Astrocyte (in vitro differentiated cells and primary cell): ENCODE measurements around the gene IPCEF1. TPM values are rescaled to one million over a fixed set of nuclear protein-coding genes. Genes with fewer than 3 reads are reported as not detected.

Experiments
- DNase-seq: peaks from one replicate; pipeline ENCODE4 v3.0.0-alpha.2; 2010; ENCODE audit warnings: low read depth
- FAIRE-seq: peaks from 2 replicates; lab custom pipeline; 2011; peaks lifted over from hg19 to GRCh38; lab: Jason Lieb, UNC
- H2AFZ ChIP-seq: 2 replicates; pipeline ENCODE4 v1.6.0; 2012; ENCODE audit warnings: low read depth, low read length, inconsistent platforms
- H3K27ac ChIP-seq: 2 replicates; pipeline ENCODE4 v1.5.1; 2011; ENCODE audit warnings: low read depth, low read length, inconsistent platforms
- H3K27me3 ChIP-seq: 2 replicates; pipeline ENCODE4 v1.6.0; 2011; ENCODE audit warnings: low read length, inconsistent platforms; ENCODE audit not compliant: insufficient read depth
- H3K36me3 ChIP-seq: 2 replicates; pipeline ENCODE4 v1.5.1; 2011; ENCODE audit warnings: low read length, inconsistent platforms; ENCODE audit not compliant: insufficient read depth
- H3K4me1 ChIP-seq: 2 replicates; pipeline ENCODE4 v1.5.1; 2011; ENCODE audit warnings: low read length, inconsistent platforms; ENCODE audit not compliant: insufficient read depth
- H3K4me2 ChIP-seq: 2 replicates; pipeline ENCODE4 v1.6.0; 2012; ENCODE audit warnings: low read length, inconsistent platforms
- H3K4me3 ChIP-seq: 2 replicates; pipeline ENCODE4 v1.5.1; 2011; ENCODE audit warnings: low read depth, mild to moderate bottlenecking, low read length, inconsistent platforms; ENCODE audit not compliant: insufficient read depth
- H3K79me2 ChIP-seq: 2 replicates; pipeline ENCODE4 v1.6.0; 2012; ENCODE audit warnings: mild to moderate bottlenecking, low read length, inconsistent platforms; ENCODE audit not compliant: insufficient read depth
- H3K9ac ChIP-seq: 2 replicates; pipeline ENCODE4 v1.6.0; 2012; ENCODE audit warnings: mild to moderate bottlenecking, low read length, inconsistent platforms
- H3K9me3 ChIP-seq: 2 replicates; pipeline ENCODE4 v1.5.1; 2012; ENCODE audit warnings: low read depth, mild to moderate bottlenecking, low read length, inconsistent platforms; ENCODE audit not compliant: insufficient read depth
- H4K20me1 ChIP-seq: 2 replicates; pipeline ENCODE4 v1.6.0; 2012; ENCODE audit warnings: low read length, inconsistent platforms; ENCODE audit not compliant: insufficient read depth
- H3K27ac Mint-ChIP-seq: one replicate; pipeline ENCODE4 v1.8.0; 2021; ENCODE audit warnings: mild to moderate bottlenecking, mixed read lengths; ENCODE audit not compliant: unreplicated experiment
- H3K27me3 Mint-ChIP-seq: one replicate; pipeline ENCODE4 v1.8.0; 2021; ENCODE audit warnings: low read depth, mixed read lengths; ENCODE audit not compliant: unreplicated experiment
- H3K36me3 Mint-ChIP-seq: one replicate; pipeline ENCODE4 v1.8.0; 2021; ENCODE audit warnings: low read depth, mixed read lengths; ENCODE audit not compliant: unreplicated experiment
- H3K4me1 Mint-ChIP-seq: one replicate; pipeline ENCODE4 v1.8.0; 2021; ENCODE audit warnings: low read depth, mixed read lengths; ENCODE audit not compliant: unreplicated experiment
- H3K4me3 Mint-ChIP-seq: one replicate; pipeline ENCODE4 v1.8.0; 2021; ENCODE audit warnings: mild to moderate bottlenecking, moderate library complexity, mixed read lengths; ENCODE audit not compliant: unreplicated experiment
- H3K9me3 Mint-ChIP-seq: one replicate; pipeline ENCODE4 v1.8.0; 2021; ENCODE audit warnings: mild to moderate bottlenecking, mixed read lengths; ENCODE audit not compliant: unreplicated experiment
- EZH2 ChIP-seq: IDR thresholded peaks from 2 replicates; pipeline ENCODE4 v1.6.1; 2012; ENCODE audit warnings: mild to moderate bottlenecking, low read length, inconsistent platforms; ENCODE audit not compliant: insufficient read depth
- total RNA-seq: library from RNA; stranded (reverse); gene quantifications from 2 replicates; pipeline ENCODE4 v1.2.1, GENCODE V29; 2021
- TF ChIP-seq, protein P1 (sequence below): IDR thresholded peaks from 2 replicates; pipeline ENCODE4 v1.5.1; 2011; ENCODE audit warnings: low read depth, mild to moderate bottlenecking, inconsistent platforms, low read length, moderate library complexity; ENCODE audit not compliant: insufficient read depth

The IPCEF1 gene
- total RNA-seq, 1 donor from 2014 or later = 0.16 TPM

- Histone ChIP-seq H3K4me1 (peaks cover 22% of the 10 kb centered on the region), H3K27me3 (no peaks in the 10 kb centered on the region), H4K20me1 (no peaks in the 10 kb centered on the region), H3K4me2 (peak overlapping the region; percentile 81), H3K4me3 (peak overlapping the region; percentile 47), H3K9me3 (no peaks in the 10 kb centered on the region), H3K36me3 (no peaks in the 10 kb centered on the region), H3K79me2 (no peaks in the 10 kb centered on the region), H3K9ac (peak overlapping the region; percentile 64), H3K27ac (peak overlapping the region; percentile 81), H2AFZ (no peak overlapping the region)
- no peak for FAIRE-seq
- H3K4me1 Mint-ChIP-seq = peaks cover 5% of the 10 kb centered on the region
- TF ChIP-seq, protein P1, sequence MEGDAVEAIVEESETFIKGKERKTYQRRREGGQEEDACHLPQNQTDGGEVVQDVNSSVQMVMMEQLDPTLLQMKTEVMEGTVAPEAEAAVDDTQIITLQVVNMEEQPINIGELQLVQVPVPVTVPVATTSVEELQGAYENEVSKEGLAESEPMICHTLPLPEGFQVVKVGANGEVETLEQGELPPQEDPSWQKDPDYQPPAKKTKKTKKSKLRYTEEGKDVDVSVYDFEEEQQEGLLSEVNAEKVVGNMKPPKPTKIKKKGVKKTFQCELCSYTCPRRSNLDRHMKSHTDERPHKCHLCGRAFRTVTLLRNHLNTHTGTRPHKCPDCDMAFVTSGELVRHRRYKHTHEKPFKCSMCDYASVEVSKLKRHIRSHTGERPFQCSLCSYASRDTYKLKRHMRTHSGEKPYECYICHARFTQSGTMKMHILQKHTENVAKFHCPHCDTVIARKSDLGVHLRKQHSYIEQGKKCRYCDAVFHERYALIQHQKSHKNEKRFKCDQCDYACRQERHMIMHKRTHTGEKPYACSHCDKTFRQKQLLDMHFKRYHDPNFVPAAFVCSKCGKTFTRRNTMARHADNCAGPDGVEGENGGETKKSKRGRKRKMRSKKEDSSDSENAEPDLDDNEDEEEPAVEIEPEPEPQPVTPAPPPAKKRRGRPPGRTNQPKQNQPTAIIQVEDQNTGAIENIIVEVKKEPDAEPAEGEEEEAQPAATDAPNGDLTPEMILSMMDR = no peak
- TF ChIP-seq EZH2 = no peak
- peak; percentile 71 for DNase-seq
- H3K27ac Mint-ChIP-seq = no peak overlapping the region
- no peaks in the 10 kb centered on the region for H3K9me3 Mint-ChIP-seq
- H3K36me3 Mint-ChIP-seq = peaks cover 18% of the 10 kb centered on the region
- H3K27me3 Mint-ChIP-seq = no peaks in the 10 kb centered on the region
- H3K4me3 Mint-ChIP-seq = no peak overlapping the region
These were observed 48.3 kb upstream of the IPCEF1 start for GRCh38 chr6:154404791-154405400.

- no peak overlapping the region for H3K9ac ChIP-seq
- no peaks in the 10 kb centered on the region for H3K9me3 ChIP-seq
- FAIRE-seq = no peak
- H3K79me2 ChIP-seq = no peaks in the 10 kb centered on the region
- no peaks in the 10 kb centered on the region for H3K36me3 ChIP-seq
- DNase-seq = peak; percentile 74
- no peak overlapping the region for H3K4me3 ChIP-seq
- Mint-ChIP-seq H3K27me3 (no peaks in the 10 kb centered on the region), H3K4me1 (peaks cover 14% of the 10 kb centered on the region), H3K9me3 (no peaks in the 10 kb centered on the region), H3K27ac (peak overlapping the region; percentile 12), H3K36me3 (peaks cover 18% of the 10 kb centered on the region), H3K4me3 (no peak overlapping the region)
- H2AFZ ChIP-seq = peak overlapping the region; percentile 23
- H3K4me2 ChIP-seq = peak overlapping the region; percentile 45
- TF ChIP-seq, protein P1 = no peak
- no peak for TF ChIP-seq EZH2
- H3K27ac ChIP-seq = no peak overlapping the region
- no peaks in the 10 kb centered on the region for H3K27me3 ChIP-seq
- peaks cover 27% of the 10 kb centered on the region for H3K4me1 ChIP-seq
- H4K20me1 ChIP-seq = no peaks in the 10 kb centered on the region
These were observed 47.2 kb upstream of the IPCEF1 start for GRCh38 chr6:154403788-154404187.

DNA sequence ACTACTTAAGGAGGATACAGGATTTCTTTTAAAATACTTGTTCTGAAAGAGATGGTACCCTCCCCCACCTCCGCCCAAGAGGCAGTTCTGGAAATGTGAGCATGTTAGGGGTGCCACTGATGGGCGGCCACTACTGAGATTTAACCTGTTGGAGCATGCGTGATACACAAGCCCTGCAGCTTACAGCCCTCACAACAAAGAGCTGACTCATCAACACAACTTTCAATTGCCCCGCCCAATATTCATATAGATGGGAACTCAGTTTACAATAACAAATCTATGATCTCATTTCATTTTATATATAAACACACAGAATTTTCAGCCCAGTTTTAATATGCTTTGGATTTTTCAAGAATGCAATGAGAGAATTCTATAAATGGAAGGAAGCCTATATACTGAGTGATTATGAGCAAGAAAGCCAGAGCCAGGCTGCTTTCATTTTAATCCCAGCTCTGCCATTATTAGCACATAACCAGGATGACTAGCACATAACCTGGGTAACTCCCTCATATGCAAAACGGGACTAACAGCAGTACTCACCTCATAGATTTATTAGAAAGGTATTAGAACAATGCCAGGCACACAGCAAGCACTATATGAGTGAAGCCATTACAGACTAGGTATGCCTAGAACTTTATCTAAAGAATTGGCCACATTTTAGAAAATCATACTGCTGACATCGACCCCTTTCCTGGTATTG is 45.6 kb upstream of the IPCEF1 start:
- H3K9me3 Mint-ChIP-seq = no peaks in the 10 kb centered on the region
- FAIRE-seq (no peak), DNase-seq (no peak)
- H2AFZ ChIP-seq = no peak overlapping the region
- no peak overlapping the region for H3K27ac ChIP-seq
- no peaks in the 10 kb centered on the region for H4K20me1 ChIP-seq
- H3K4me2 ChIP-seq = no peak overlapping the region
- H3K9ac ChIP-seq = no peak overlapping the region
- peaks cover 29% of the 10 kb centered on the region for H3K4me1 ChIP-seq
- H3K27me3 Mint-ChIP-seq = no peaks in the 10 kb centered on the region
- H3K27ac Mint-ChIP-seq = no peak overlapping the region
- peaks cover 14% of the 10 kb centered on the region for H3K4me1 Mint-ChIP-seq
- no peaks in the 10 kb centered on the region for H3K9me3 ChIP-seq
- H3K36me3 ChIP-seq = no peaks in the 10 kb centered on the region
- no peak overlapping the region for H3K4me3 Mint-ChIP-seq
- peaks cover 19% of the 10 kb centered on the region for H3K36me3 Mint-ChIP-seq
- H3K27me3 ChIP-seq = no peaks in the 10 kb centered on the region
- no peak overlapping the region for H3K4me3 ChIP-seq
- TF ChIP-seq EZH2 = no peak
- TF ChIP-seq, protein P1 = no peak
- no peaks in the 10 kb centered on the region for H3K79me2 ChIP-seq
